GM12878 (cell line): ENCODE measurements around the gene SBF2. TPM values are rescaled to one million over a fixed set of nuclear protein-coding genes. Genes with fewer than 3 reads are reported as not detected.

Experiments used
- polyA plus RNA-seq, 11 experiments: library from polyadenylated mRNA; depleted of rRNA in 4 of 11; unstranded in 6 of 11; stranded (reverse) in 5 of 11; fragments of >200 nt; fragmentation: Nextera tagmentation in 4 of 11; fragmentation: Illumina TruSeq in 1 of 11; extraction: Ambion mirVana in 4 of 11; extraction: Trizol in 1 of 11; gene quantifications; 1 replicate in 1 of 11; 2 replicates in 10 of 11; pipeline versions ENCODE4 v1.2.1 to v1.2.3, GENCODE V29; 2011 to 2016; ENCODE audit warnings: inconsistent platforms in 2 of 11, missing spikeins in 2 of 11, low read depth in 1 of 11
- total RNA-seq, 4 experiments: library from RNA; depleted of rRNA in 3 of 4; stranded (reverse); fragments of >200 nt in 3 of 4; fragmentation: Illumina TruSeq in 1 of 4; extraction: Trizol in 1 of 4; gene quantifications; 2 replicates each; pipeline versions ENCODE4 v1.2.1 to v1.2.3, GENCODE V29; 2013 to 2021
- TF ChIP-seq, protein P1 (sequence below): fragments of 450-650 bp; IDR thresholded peaks from 2 replicates; pipeline ENCODE4 v1.6.1; 2016; ENCODE audit warnings: mild to moderate bottlenecking, moderate library complexity, borderline replicate concordance
- TF ChIP-seq, protein P2 (sequence below): fragments of 450-650 bp; IDR thresholded peaks from 2 replicates; pipeline ENCODE4 v1.6.1; 2016; ENCODE audit warnings: mild to moderate bottlenecking
- TF ChIP-seq, protein P3 (sequence below): fragments of 450-650 bp; IDR thresholded peaks from 2 replicates; pipeline ENCODE4 v1.6.1; 2017; ENCODE audit warnings: mild to moderate bottlenecking, moderate library complexity

SBF2 gene
- total and polyA plus RNA-seq, 10 of the 15 experiments (the other 5 are each of a cell fraction or from before 2014, with no cell fraction given) = 0.24 to 2.3 (median 1.1) TPM

DNA sequence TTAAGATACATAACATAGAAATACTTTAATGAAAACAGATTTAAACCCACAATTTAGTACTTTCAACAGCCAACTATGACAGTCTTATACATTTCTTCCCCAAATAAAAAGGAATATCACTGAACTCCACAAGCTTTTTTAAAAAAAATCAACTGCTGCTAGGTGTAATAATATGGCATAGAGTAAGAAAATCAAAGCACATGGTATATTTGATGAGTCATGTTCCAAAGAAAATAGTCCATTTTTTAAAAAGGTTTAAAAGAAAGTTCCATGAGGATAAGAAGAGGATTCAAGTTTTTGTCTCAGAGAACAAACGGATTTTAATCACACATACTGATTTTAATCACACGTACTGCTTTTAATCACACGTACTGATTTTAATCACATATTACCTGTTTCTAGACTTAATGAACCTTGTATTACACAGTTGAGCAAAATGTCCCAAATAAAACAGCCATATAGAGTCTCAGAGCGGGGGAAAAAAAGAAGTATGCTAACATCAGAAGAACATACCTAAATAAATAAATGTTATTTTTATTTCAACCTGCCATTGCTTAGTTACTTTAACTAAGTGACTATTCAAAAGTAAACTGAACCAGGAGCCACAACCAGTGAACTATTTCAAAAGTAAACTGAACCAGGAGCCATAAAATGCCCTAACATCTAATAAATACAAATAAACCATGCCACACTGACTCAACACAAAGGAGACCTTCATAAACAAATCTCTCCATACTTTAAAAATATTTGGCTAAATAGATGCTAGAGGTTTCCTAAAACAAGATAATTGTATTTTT lies 198.4 kb downstream of the SBF2 start (continued):
- TF ChIP-seq, protein P1, sequence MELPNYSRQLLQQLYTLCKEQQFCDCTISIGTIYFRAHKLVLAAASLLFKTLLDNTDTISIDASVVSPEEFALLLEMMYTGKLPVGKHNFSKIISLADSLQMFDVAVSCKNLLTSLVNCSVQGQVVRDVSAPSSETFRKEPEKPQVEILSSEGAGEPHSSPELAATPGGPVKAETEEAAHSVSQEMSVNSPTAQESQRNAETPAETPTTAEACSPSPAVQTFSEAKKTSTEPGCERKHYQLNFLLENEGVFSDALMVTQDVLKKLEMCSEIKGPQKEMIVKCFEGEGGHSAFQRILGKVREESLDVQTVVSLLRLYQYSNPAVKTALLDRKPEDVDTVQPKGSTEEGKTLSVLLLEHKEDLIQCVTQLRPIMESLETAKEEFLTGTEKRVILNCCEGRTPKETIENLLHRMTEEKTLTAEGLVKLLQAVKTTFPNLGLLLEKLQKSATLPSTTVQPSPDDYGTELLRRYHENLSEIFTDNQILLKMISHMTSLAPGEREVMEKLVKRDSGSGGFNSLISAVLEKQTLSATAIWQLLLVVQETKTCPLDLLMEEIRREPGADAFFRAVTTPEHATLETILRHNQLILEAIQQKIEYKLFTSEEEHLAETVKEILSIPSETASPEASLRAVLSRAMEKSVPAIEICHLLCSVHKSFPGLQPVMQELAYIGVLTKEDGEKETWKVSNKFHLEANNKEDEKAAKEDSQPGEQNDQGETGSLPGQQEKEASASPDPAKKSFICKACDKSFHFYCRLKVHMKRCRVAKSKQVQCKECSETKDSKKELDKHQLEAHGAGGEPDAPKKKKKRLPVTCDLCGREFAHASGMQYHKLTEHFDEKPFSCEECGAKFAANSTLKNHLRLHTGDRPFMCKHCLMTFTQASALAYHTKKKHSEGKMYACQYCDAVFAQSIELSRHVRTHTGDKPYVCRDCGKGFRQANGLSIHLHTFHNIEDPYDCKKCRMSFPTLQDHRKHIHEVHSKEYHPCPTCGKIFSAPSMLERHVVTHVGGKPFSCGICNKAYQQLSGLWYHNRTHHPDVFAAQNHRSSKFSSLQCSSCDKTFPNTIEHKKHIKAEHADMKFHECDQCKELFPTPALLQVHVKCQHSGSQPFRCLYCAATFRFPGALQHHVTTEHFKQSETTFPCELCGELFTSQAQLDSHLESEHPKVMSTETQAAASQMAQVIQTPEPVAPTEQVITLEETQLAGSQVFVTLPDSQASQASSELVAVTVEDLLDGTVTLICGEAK = no peak
- TF ChIP-seq, protein P2, sequence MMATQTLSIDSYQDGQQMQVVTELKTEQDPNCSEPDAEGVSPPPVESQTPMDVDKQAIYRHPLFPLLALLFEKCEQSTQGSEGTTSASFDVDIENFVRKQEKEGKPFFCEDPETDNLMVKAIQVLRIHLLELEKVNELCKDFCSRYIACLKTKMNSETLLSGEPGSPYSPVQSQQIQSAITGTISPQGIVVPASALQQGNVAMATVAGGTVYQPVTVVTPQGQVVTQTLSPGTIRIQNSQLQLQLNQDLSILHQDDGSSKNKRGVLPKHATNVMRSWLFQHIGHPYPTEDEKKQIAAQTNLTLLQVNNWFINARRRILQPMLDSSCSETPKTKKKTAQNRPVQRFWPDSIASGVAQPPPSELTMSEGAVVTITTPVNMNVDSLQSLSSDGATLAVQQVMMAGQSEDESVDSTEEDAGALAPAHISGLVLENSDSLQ = no peak
- TF ChIP-seq, protein P3, sequence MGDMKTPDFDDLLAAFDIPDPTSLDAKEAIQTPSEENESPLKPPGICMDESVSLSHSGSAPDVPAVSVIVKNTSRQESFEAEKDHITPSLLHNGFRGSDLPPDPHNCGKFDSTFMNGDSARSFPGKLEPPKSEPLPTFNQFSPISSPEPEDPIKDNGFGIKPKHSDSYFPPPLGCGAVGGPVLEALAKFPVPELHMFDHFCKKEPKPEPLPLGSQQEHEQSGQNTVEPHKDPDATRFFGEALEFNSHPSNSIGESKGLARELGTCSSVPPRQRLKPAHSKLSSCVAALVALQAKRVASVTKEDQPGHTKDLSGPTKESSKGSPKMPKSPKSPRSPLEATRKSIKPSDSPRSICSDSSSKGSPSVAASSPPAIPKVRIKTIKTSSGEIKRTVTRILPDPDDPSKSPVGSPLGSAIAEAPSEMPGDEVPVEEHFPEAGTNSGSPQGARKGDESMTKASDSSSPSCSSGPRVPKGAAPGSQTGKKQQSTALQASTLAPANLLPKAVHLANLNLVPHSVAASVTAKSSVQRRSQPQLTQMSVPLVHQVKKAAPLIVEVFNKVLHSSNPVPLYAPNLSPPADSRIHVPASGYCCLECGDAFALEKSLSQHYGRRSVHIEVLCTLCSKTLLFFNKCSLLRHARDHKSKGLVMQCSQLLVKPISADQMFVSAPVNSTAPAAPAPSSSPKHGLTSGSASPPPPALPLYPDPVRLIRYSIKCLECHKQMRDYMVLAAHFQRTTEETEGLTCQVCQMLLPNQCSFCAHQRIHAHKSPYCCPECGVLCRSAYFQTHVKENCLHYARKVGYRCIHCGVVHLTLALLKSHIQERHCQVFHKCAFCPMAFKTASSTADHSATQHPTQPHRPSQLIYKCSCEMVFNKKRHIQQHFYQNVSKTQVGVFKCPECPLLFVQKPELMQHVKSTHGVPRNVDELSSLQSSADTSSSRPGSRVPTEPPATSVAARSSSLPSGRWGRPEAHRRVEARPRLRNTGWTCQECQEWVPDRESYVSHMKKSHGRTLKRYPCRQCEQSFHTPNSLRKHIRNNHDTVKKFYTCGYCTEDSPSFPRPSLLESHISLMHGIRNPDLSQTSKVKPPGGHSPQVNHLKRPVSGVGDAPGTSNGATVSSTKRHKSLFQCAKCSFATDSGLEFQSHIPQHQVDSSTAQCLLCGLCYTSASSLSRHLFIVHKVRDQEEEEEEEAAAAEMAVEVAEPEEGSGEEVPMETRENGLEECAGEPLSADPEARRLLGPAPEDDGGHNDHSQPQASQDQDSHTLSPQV = no peak
- TF ChIP-seq, all 136 proteins: peak for 0
